Keratinocyte (primary cell): ENCODE results near the gene CCND2. TPM values are rescaled to one million over a fixed set of nuclear protein-coding genes. Genes with fewer than 3 reads are reported as not detected.

Experiments
- DNase-seq: peaks from one replicate; pipeline ENCODE4 v3.0.0-alpha.2; 2011; ENCODE audit warnings: low read depth, missing footprints, low spot score
- FAIRE-seq: peaks from 2 replicates; lab custom pipeline; 2011; peaks lifted over from hg19 to GRCh38; lab: Jason Lieb, UNC
- H2AFZ ChIP-seq: 2 replicates; pipeline ENCODE4 v1.6.0; 2012; ENCODE audit warnings: low read length, control low read depth, inconsistent platforms; ENCODE audit not compliant: control insufficient read depth
- H3K27ac ChIP-seq: 2 replicates; pipeline ENCODE4 v1.5.1; 2011; ENCODE audit warnings: low read length; ENCODE audit not compliant: control insufficient read depth, insufficient read depth
- H3K27me3 ChIP-seq: 3 replicates; pipeline ENCODE4 v1.6.0; 2011; ENCODE audit warnings: low read length; ENCODE audit not compliant: control insufficient read depth, insufficient read depth; ENCODE audit errors: extremely low read depth
- H3K36me3 ChIP-seq, 2 experiments: 2 replicates in 1 of 2; 3 replicates in 1 of 2; pipeline ENCODE4 v1.5.1; 2011; ENCODE audit warnings: low read length in 2 of 2, mild to moderate bottlenecking in 1 of 2; ENCODE audit not compliant: control insufficient read depth in 2 of 2, insufficient read depth in 2 of 2; ENCODE audit errors: extremely low read depth in 1 of 2
- H3K4me1 ChIP-seq: 3 replicates; pipeline ENCODE4 v1.5.1; 2011; ENCODE audit warnings: low read length; ENCODE audit not compliant: control insufficient read depth, insufficient read depth; ENCODE audit errors: extremely low read depth
- H3K4me2 ChIP-seq: 3 replicates; pipeline ENCODE4 v1.6.0; 2011; ENCODE audit warnings: low read depth, low read length; ENCODE audit not compliant: control insufficient read depth, insufficient read depth; ENCODE audit errors: extremely low read depth
- H3K4me3 ChIP-seq, 3 experiments: fragments of 200-600 bp in 1 of 3; sonication (generic) in 1 of 3; 2 replicates in 2 of 3; 3 replicates in 1 of 3; pipeline ENCODE4 v1.5.1; 2011 to 2016; ENCODE audit warnings: low read length in 3 of 3, mild to moderate bottlenecking in 3 of 3, control low read depth in 2 of 3, inconsistent platforms in 1 of 3, low read depth in 1 of 3, mixed read lengths in 1 of 3, mixed run types in 1 of 3, moderate library complexity in 1 of 3; ENCODE audit not compliant: control insufficient read depth in 2 of 3, insufficient read depth in 2 of 3; ENCODE audit errors: extremely low read depth in 1 of 3
- H3K79me2 ChIP-seq: 2 replicates; pipeline ENCODE4 v1.6.0; 2012; ENCODE audit warnings: low read length; ENCODE audit not compliant: control insufficient read depth, insufficient read depth
- H3K9ac ChIP-seq: 3 replicates; pipeline ENCODE4 v1.6.0; 2011; ENCODE audit warnings: low read length; ENCODE audit not compliant: control insufficient read depth, insufficient read depth; ENCODE audit errors: extremely low read depth
- H3K9me1 ChIP-seq: 3 replicates; pipeline ENCODE4 v1.6.0; 2011; ENCODE audit warnings: low read length; ENCODE audit not compliant: control insufficient read depth, insufficient read depth; ENCODE audit errors: extremely low read depth
- H3K9me3 ChIP-seq: 2 replicates; pipeline ENCODE4 v1.5.1; 2012; ENCODE audit warnings: low read depth, low read length; ENCODE audit not compliant: control insufficient read depth
- H4K20me1 ChIP-seq: 3 replicates; pipeline ENCODE4 v1.6.0; 2011; ENCODE audit warnings: low read length; ENCODE audit not compliant: control insufficient read depth, insufficient read depth; ENCODE audit errors: extremely low read depth
- EZH2 ChIP-seq: IDR thresholded peaks from one replicate; pipeline ENCODE4 v1.6.1; 2012; ENCODE audit warnings: inconsistent platforms, mild to moderate bottlenecking, low read length, moderate library complexity
- dilution Hi-C: fragments of 300-500 bp; cut with MboI; formaldehyde crosslinking; loops from one replicate; pipeline ENCODE4 v1.7.0; 2020; ENCODE audit warnings: low sequenced_read_pairs; ENCODE audit not compliant: extremely low pct_ligation_motif_present
- polyA plus RNA-seq, 5 experiments: library from polyadenylated mRNA; depleted of rRNA in 3 of 5; stranded (reverse) in 3 of 5; stranded (forward) in 1 of 5; unstranded in 1 of 5; fragments of >200 nt; gene quantifications; 1 replicate in 1 of 5; 2 replicates in 3 of 5; 3 replicates in 1 of 5; pipeline versions ENCODE4 v1.2.1 to v1.2.3, GENCODE V29; 2011 to 2012; ENCODE audit warnings: missing spikeins in 2 of 5, low read depth in 1 of 5, low replicate concordance in 1 of 5
- TF ChIP-seq, protein P1 (sequence below), 3 experiments: IDR thresholded peaks in 1 of 3; conservative IDR thresholded peaks in 1 of 3; optimal IDR thresholded peaks in 1 of 3; 2 replicates in 2 of 3; 3 replicates in 1 of 3; pipeline versions ENCODE3 to v1.5.1; 2011; ENCODE audit warnings: low read length in 3 of 3, mild to moderate bottlenecking in 3 of 3, moderate library complexity in 2 of 3, control low read depth in 1 of 3, inconsistent platforms in 1 of 3; ENCODE audit not compliant: insufficient read depth in 2 of 3; ENCODE audit errors: extremely low read depth in 1 of 3

The CCND2 gene
- polyA plus RNA-seq, 1 donor (not counting 4 experiments of a cell fraction or from before 2014, with no cell fraction given), result 324 TPM

DNA sequence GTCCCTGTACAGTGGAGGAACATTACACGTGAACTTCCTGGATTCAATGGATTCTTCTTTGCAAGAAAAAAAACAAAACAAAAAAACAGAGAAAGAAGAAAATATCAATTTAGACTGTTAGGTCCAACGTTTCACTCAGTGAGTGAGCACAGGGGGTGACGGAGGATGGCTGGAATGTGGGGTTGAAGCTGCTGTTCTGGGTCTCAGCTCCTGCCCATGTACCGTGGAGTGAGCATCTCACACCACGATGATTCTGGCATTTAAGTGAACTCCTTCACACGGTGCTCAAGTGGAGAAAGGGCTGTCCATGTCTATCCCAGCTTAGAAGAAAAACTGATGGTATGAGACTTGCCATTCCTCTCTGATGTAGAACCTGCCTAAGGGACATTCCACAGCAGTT is 23.2 kb downstream of the CCND2 start:
- Histone ChIP-seq H3K4me3 (no peak overlapping the region), H3K4me1 (no peaks in the 10 kb centered on the region), H3K27ac (no peak overlapping the region), H3K36me3 (peaks cover 54 to 58% of the 10 kb centered on the region in 2 experiments), H3K9me1 (no peaks in the 10 kb centered on the region), H3K4me2 (no peak overlapping the region), H4K20me1 (peaks cover 64% of the 10 kb centered on the region), H3K79me2 (peaks cover 62% of the 10 kb centered on the region), H2AFZ (no peak overlapping the region), H3K9me3 (no peaks in the 10 kb centered on the region), H3K27me3 (no peaks in the 10 kb centered on the region), H3K9ac (no peak overlapping the region)
- FAIRE-seq (no peak), DNase-seq (no peak)
- dilution Hi-C loops, result no loop called here
- no peak for TF ChIP-seq EZH2
- TF ChIP-seq, protein P1, sequence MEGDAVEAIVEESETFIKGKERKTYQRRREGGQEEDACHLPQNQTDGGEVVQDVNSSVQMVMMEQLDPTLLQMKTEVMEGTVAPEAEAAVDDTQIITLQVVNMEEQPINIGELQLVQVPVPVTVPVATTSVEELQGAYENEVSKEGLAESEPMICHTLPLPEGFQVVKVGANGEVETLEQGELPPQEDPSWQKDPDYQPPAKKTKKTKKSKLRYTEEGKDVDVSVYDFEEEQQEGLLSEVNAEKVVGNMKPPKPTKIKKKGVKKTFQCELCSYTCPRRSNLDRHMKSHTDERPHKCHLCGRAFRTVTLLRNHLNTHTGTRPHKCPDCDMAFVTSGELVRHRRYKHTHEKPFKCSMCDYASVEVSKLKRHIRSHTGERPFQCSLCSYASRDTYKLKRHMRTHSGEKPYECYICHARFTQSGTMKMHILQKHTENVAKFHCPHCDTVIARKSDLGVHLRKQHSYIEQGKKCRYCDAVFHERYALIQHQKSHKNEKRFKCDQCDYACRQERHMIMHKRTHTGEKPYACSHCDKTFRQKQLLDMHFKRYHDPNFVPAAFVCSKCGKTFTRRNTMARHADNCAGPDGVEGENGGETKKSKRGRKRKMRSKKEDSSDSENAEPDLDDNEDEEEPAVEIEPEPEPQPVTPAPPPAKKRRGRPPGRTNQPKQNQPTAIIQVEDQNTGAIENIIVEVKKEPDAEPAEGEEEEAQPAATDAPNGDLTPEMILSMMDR (optimal IDR thresholded peaks at IDR 0.05 in 1 of 3, IDR thresholded peaks at IDR 0.05 in 1 of 3, conservative IDR thresholded peaks at IDR 0.05 in 1 of 3; ENCODE audit: extremely low read depth in 1 of 3, insufficient read depth in 2 of 3, low read length in 3 of 3), result no peak

DNA sequence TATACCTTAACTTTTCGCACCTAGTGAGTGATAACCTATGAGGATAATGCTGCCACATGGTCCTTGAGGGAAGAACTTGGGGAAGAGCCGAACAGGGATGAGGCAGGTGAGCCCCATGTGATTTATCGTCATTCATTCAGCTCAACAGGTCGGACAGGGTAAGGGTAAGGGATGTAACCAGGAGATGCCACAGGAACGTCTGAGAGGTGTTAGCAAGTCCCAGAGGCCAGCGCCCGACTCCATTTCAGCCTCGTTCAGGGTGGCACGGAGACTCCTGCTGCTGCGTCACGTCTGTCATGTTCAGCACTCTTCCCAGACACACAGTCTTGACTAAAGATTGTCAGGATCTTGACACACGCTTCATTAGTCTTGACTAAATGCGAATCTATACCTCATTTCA is 24.1 kb downstream of the CCND2 start:
- peaks cover 53 to 59% of the 10 kb centered on the region in 2 experiments for H3K36me3 ChIP-seq
- no peak for FAIRE-seq
- H4K20me1 ChIP-seq, result peaks cover 63% of the 10 kb centered on the region

More for the DNA sequence above, 24.1 kb downstream of the CCND2 start:
- no peak for DNase-seq
- TF ChIP-seq, protein P1 (optimal IDR thresholded peaks at IDR 0.05 in 1 of 3, IDR thresholded peaks at IDR 0.05 in 1 of 3, conservative IDR thresholded peaks at IDR 0.05 in 1 of 3; ENCODE audit: extremely low read depth in 1 of 3, insufficient read depth in 2 of 3, low read length in 3 of 3), result no peak
- TF ChIP-seq EZH2, result no peak
- H3K79me2 ChIP-seq, result peaks cover 53% of the 10 kb centered on the region
- H3K4me1 ChIP-seq, result no peaks in the 10 kb centered on the region
- H3K9me3 ChIP-seq, result no peaks in the 10 kb centered on the region
- H3K9ac ChIP-seq, result no peak overlapping the region
- no peak overlapping the region for H3K4me2 ChIP-seq
- H3K9me1 ChIP-seq, result no peaks in the 10 kb centered on the region
- no peak overlapping the region for H2AFZ ChIP-seq
- no peak overlapping the region for H3K27ac ChIP-seq
- dilution Hi-C loops, result no loop called here
- H3K4me3 ChIP-seq, result no peak overlapping the region
- no peaks in the 10 kb centered on the region for H3K27me3 ChIP-seq
